Right renal pelvis (tissue), 4 donors: ENCODE measurements around the gene SYNDIG1. TPM values are rescaled to one million over a fixed set of nuclear protein-coding genes. Genes with fewer than 3 reads are reported as not detected.

Source experiments
- DNase-seq, 4 donors: peaks; one replicate each; pipeline ENCODE4 v3.0.0-alpha.2; 2013; ENCODE audit warnings: low read depth in 4 of 4, low spot score in 3 of 4, missing footprints in 1 of 4
- polyA plus RNA-seq, 4 donors: library from polyadenylated mRNA; unstranded; fragments of 120-200 nt; gene quantifications; one replicate each; pipeline ENCODE4 v1.2.1, GENCODE V29; 2013; ENCODE audit not compliant: insufficient read length in 4 of 4

Gene SYNDIG1
- 1 to 10 TPM; 7.9 to 9.8 (median 9.6) TPM for polyA plus RNA-seq

GRCh38 chr20:24469116-24469893 is at the start of gene SYNDIG1:
Gene SYNDIG1 (plus strand): TSS chr20:24469629. CDS start chr20:24543098, 73,469 bp downstream.
- no peak for DNase-seq

- no peak for DNase-seq
Measured at GRCh38 chr20:24419786-24420185, 49.6 kb upstream of the SYNDIG1 start.

DNA sequence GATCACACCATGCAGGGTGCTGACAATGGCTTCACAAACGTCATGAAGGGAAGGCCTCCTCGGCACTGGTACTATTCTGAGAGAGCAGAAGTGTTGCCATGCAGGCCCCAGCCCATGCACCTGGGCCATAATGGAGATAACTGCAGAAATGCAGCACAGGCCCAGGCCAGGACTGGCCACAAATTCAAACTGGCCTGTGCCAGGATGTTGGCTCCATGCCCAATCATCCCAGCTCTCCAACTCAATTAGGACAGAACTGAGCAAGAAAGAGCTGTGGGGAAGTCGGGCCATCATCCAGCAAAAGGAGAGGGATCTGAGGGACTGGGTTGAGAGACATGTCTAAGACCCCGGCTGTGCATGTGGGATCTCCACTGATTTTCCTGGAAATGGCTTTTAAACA is 48.9 kb upstream of the SYNDIG1 start:
- no peak for DNase-seq

GRCh38 chr20:24421071-24421470 is 48.4 kb upstream of the SYNDIG1 start:
- DNase-seq = no peak

DNA sequence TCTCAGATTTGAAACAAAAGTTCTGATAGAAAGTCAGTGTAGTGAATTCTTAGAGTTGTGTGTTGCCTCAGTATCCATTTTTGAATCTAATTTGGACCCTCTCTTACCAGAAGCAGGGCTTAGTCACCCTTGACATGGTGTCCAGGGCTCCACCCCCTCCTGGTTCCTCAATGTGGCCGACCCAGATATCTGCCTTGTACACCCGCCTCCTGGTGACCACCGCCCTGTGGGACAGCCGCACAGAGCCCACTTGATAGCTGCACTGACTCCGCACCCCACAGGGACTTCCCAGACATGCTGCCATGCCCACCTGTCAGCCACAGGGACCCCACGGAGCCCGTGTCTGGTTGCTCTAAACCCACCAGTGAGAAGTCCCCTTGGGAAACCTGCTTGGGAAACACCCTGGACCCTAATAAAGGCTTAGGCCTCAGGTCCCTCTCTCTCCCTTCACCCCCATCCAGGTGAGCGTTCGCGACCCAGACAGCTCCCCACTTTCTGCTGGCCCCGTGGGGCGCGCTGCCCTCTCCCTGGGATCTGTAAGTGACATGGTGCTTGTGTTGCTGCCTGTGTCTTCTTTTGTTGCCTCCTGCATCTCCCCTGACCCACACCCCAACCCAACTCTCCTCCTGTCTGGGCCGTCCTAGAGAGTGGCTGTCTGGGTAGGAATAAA is 47.2 kb upstream of the SYNDIG1 start:
- DNase-seq = no peak

GRCh38 chr20:24423390-24424313 is 45.8 kb upstream of the SYNDIG1 start:
- no peak for DNase-seq

DNA sequence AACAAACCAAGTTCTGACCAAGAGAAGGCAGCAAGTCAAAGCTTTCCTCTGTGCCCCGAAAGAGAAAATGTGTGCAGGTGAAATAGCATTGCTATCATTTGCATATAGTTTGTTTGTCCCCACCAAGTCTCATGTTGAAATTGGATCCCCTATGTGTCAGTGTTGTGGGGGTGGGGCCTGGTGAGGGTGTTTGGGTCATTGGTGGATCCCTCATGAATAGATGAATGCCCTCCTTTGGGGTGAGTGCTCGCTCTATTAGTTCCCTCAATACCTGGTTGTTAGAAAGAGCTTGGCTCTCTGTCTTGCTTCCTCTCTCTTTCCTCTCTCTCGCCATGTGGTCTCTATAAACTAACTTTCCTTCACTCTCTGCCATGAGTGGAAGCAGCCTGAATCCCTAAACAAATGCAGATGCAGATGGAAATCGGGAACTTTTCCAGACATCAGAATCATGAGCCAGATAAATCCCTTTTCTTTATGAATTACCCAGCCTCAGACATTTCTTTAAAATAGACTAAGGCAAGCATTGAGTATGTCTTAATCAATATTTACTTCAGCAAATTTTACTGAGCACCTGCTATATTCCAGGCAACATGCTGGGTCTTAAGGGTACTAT is 43.8 kb upstream of the SYNDIG1 start:
- DNase-seq = no peak

- DNase-seq = no peak
Measured at GRCh38 chr20:24431279-24432045, 38.0 kb upstream of the SYNDIG1 start.

DNA sequence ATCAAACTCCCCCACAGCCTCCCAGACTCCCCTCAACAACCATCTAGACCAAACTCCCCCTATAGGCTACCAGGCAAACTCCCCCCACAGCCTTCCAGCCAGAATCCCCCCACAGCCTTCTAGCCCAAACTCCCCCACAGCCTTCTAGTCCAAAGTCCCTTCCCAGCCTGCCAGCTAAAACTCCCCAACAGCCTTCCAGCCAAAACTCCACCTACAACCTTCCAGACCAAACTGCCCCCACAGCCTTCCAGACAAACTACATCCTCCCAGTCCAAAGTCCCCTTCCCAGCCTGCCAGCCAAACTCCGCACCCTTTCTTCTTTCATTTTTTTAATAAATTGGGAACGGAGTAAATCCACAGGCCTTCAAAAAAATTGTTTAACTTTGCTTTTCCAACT is 37.4 kb upstream of the SYNDIG1 start:
- peak in 2 of 4 donors; percentile 40 to 46 for DNase-seq

GRCh38 chr20:24436160-24436559 is 33.3 kb upstream of the SYNDIG1 start:
- no peak for DNase-seq

DNA sequence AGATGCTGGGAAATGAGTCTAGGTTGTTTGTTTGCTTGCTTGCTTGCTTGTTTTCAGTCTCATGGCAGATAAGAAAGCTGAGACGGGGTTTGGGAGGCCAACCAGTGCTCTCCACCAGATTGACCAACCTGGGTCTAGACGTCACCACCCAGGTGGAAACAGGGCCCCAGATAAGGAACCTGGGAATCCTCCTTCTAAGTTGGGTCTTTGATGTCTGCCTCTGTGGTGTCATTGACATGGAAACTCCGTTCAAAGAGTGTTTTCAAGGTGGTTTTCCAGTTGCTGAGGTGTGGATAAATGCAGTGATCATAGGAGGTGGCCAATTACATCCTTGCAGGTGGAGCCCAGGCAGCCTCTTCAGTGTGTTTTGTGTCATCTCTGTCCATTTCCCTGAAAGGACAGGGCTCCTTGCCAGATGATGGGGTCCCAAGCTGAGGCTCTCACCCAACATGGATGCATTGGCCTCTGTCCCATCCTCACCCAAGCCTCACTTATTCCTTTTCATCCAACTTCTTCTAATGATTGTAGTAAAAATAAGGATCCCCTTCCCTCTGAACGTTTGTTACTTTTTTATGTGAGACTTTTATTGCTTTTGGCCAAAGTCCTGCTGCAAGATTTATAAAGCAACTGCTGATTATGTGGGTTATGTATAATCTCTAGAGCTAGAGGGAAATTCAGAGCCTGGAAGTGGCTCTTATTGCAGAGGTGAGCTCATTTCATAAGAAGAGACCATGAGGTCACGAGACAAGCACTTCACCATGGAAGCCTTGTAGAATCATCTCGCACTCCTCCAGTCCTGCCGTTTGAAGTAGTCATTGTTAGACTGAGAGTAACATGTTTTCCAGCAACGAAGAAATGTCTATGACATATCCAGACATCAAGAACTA is 32.0 kb upstream of the SYNDIG1 start:
- peak in 3 of 4 donors; percentile 50 to 53 (median 51) for DNase-seq

DNA sequence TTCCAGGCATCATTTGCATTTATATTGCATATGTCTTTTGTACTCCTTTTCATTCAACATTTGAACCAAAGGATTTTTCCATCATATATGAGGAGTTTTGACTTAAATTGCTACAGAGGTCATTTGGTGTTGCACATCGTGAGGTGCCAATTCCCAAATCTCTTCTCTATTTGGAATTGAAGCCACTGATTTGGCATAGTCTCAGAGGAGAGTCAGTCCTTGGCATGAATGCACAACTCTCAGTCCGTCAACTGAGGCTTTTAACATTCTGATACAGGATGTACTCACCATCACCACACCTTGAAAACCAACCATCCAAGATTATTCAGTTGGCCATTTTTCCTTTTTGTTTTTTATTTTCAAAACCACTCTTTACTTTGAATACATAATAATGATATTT is 31.1 kb upstream of the SYNDIG1 start:
- no peak for DNase-seq

GRCh38 chr20:24439737-24440387 is 29.6 kb upstream of the SYNDIG1 start:
- DNase-seq = no peak

DNA sequence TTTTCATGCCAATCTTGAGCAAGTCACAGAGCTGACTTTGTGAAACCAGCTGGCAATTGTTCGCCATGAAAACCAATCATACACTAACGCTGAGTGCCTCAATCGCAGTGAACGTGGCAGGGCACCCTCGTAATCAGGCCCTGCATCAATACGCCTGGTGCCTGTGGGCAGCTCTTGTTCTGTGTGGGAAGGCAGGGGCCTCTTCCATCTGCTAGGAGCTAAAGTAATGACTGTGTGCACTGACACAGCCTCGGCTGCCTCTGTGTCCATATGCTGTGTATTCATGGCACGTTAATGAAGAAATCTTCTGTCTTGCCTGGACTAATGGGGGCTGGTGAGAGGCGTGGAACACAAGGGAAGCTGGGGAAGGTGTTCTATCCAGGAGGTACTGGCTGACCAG is 27.8 kb upstream of the SYNDIG1 start:
- no peak for DNase-seq

DNA sequence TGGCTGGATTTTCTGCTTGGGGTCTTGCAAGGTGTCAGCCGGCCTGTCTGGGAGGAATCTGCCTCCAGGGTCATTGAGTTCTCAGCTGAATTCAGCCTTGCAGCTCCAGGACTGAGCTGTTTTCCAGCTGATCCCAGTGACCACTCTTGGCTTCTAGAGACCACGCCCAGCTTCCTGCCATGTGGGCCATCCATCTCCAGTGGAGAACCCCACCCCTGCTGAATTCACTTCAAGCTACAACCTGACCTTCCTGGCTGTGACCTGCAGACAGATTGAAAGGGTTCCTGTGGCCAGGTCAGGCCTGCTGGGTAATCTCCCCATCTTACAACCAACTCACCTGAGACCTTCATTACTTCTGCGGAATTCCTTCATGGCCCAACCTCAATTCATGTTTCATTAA is 26.5 kb upstream of the SYNDIG1 start:
- no peak for DNase-seq

GRCh38 chr20:24443436-24443835 is 26.0 kb upstream of the SYNDIG1 start:
- no peak for DNase-seq

- DNase-seq = no peak
Measured at GRCh38 chr20:24444526-24445190, 24.8 kb upstream of the SYNDIG1 start.
